ENCODE data around the gene CCNE1.
A peak's percentile ranks its signal among the peaks of the same experiment; 100 is the strongest.

GRCh38 chr19:29811125-29812079 is at the start of gene CCNE1:
- TF ChIP-seq, protein P1, sequence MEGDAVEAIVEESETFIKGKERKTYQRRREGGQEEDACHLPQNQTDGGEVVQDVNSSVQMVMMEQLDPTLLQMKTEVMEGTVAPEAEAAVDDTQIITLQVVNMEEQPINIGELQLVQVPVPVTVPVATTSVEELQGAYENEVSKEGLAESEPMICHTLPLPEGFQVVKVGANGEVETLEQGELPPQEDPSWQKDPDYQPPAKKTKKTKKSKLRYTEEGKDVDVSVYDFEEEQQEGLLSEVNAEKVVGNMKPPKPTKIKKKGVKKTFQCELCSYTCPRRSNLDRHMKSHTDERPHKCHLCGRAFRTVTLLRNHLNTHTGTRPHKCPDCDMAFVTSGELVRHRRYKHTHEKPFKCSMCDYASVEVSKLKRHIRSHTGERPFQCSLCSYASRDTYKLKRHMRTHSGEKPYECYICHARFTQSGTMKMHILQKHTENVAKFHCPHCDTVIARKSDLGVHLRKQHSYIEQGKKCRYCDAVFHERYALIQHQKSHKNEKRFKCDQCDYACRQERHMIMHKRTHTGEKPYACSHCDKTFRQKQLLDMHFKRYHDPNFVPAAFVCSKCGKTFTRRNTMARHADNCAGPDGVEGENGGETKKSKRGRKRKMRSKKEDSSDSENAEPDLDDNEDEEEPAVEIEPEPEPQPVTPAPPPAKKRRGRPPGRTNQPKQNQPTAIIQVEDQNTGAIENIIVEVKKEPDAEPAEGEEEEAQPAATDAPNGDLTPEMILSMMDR (IDR thresholded peaks at IDR 0.05 in 4 of 5, conservative IDR thresholded peaks at IDR 0.05 in 1 of 5), result no peak
- TF ChIP-seq POLR2A (IDR thresholded peaks at IDR 0.05), result peak; percentile 27 to 49
